SH-SY5Y (cell line): ENCODE results near the gene PPFIBP2.

Experiments used
- GATA2 ChIP-seq: IDR thresholded peaks from 2 replicates; pipeline ENCODE4 v1.6.1; 2011; ENCODE audit warnings: mild to moderate bottlenecking, low read depth, low read length
- GATA3 ChIP-seq: IDR thresholded peaks from 2 replicates; pipeline ENCODE4 v1.6.1; 2011; ENCODE audit warnings: low read depth, mild to moderate bottlenecking, low read length, moderate library complexity

DNA sequence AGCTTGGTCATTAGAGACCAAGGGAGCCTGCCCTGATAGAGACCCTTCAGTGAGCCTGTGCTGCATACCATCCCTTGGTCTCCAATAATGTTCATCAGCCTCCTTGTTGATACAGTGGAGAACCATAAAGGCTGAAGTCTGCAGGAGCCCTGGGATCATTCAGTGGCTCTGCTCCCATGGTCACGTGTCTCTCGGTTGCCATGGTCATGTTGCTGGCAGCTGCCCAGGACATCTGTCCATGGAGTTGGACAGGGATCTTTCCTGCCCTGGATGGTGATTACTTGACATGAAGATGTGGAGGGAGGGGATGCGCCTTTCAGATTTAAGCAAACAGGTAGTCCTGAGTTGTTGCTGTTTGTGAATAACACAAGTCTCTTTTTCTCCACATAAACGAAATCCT lies 121.3 kb downstream of the PPFIBP2 start:
- TF ChIP-seq GATA2 (no peak), GATA3 (no peak)
